Cardiac muscle cell (in vitro differentiated cells and primary cell): Measurements from ENCODE around the gene SUSD6. TPM values are rescaled to one million over a fixed set of nuclear protein-coding genes. Genes with fewer than 3 reads are reported as not detected.

ENCODE experiments used
- DNase-seq, 2 donors: peaks; one replicate each; pipeline versions ENCODE4 v3.0.0 to v3.0.0-alpha.2; 2010 to 2017; ENCODE audit warnings: low read depth in 1 of 2, low spot score in 1 of 2
- H3K27ac ChIP-seq: fragments of 200-600 bp; sonication (generic); 2 replicates; pipeline ENCODE4 v1.5.1; 2016
- H3K27me3 ChIP-seq: fragments of 200-600 bp; sonication (generic); 2 replicates; pipeline ENCODE4 v1.6.0; 2016; ENCODE audit warnings: control low read depth
- H3K36me3 ChIP-seq: fragments of 200-600 bp; sonication (generic); 2 replicates; pipeline ENCODE4 v1.5.1; 2016; ENCODE audit warnings: control low read depth
- H3K4me1 ChIP-seq: fragments of 200-600 bp; sonication (generic); 2 replicates; pipeline ENCODE4 v1.8.1; 2017; ENCODE audit warnings: low read depth, mild to moderate bottlenecking, mixed run types
- H3K4me3 ChIP-seq: fragments of 200-600 bp; sonication (generic); 2 replicates; pipeline ENCODE4 v1.5.1; 2016; ENCODE audit warnings: mild to moderate bottlenecking
- H3K9me3 ChIP-seq: fragments of 200-600 bp; sonication (generic); 2 replicates; pipeline ENCODE4 v1.5.1; 2017; ENCODE audit warnings: low read depth, mild to moderate bottlenecking, control low read depth
- polyA plus RNA-seq: library from polyadenylated mRNA; unstranded; fragments of >200 nt; fragmentation: Nextera tagmentation; extraction: Ambion mirVana; gene quantifications from 2 replicates; pipeline ENCODE4 v1.2.1, GENCODE V29; 2016
- total RNA-seq: library from RNA; depleted of rRNA; stranded (reverse); fragments of >200 nt; gene quantifications from 2 replicates; pipeline ENCODE4 v1.2.3, GENCODE V29; 2016
- TF ChIP-seq, protein P1 (sequence below): IDR thresholded peaks from 2 replicates; pipeline ENCODE4 v1.5.1; 2012; ENCODE audit warnings: low read depth, mild to moderate bottlenecking, low read length

Gene SUSD6
- total and polyA plus RNA-seq, 2 experiments from 2014 or later, result 8.7 to 12.1 TPM

- H3K4me1 ChIP-seq, result peaks cover 11% of the 10 kb centered on the region
- H3K27ac ChIP-seq, result no peak overlapping the region
- DNase-seq, result no peak
- TF ChIP-seq, protein P1, sequence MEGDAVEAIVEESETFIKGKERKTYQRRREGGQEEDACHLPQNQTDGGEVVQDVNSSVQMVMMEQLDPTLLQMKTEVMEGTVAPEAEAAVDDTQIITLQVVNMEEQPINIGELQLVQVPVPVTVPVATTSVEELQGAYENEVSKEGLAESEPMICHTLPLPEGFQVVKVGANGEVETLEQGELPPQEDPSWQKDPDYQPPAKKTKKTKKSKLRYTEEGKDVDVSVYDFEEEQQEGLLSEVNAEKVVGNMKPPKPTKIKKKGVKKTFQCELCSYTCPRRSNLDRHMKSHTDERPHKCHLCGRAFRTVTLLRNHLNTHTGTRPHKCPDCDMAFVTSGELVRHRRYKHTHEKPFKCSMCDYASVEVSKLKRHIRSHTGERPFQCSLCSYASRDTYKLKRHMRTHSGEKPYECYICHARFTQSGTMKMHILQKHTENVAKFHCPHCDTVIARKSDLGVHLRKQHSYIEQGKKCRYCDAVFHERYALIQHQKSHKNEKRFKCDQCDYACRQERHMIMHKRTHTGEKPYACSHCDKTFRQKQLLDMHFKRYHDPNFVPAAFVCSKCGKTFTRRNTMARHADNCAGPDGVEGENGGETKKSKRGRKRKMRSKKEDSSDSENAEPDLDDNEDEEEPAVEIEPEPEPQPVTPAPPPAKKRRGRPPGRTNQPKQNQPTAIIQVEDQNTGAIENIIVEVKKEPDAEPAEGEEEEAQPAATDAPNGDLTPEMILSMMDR, result no peak
- no peaks in the 10 kb centered on the region for H3K27me3 ChIP-seq
- H3K4me3 ChIP-seq, result no peak overlapping the region
- H3K9me3 ChIP-seq, result no peaks in the 10 kb centered on the region
- H3K36me3 ChIP-seq, result peaks cover 3% of the 10 kb centered on the region
Observed at GRCh38 chr14:69704319-69704718, 92.9 kb downstream of the SUSD6 start.

- H3K4me1 ChIP-seq, result peaks cover 11% of the 10 kb centered on the region
- peaks cover 5% of the 10 kb centered on the region for H3K36me3 ChIP-seq
- TF ChIP-seq, protein P1, result no peak
- no peak for DNase-seq
- H3K27ac ChIP-seq, result no peak overlapping the region
- H3K4me3 ChIP-seq, result no peak overlapping the region
- H3K9me3 ChIP-seq, result no peaks in the 10 kb centered on the region
- H3K27me3 ChIP-seq, result no peaks in the 10 kb centered on the region
Observed at GRCh38 chr14:69705706-69706105, 94.3 kb downstream of the SUSD6 start.

DNA sequence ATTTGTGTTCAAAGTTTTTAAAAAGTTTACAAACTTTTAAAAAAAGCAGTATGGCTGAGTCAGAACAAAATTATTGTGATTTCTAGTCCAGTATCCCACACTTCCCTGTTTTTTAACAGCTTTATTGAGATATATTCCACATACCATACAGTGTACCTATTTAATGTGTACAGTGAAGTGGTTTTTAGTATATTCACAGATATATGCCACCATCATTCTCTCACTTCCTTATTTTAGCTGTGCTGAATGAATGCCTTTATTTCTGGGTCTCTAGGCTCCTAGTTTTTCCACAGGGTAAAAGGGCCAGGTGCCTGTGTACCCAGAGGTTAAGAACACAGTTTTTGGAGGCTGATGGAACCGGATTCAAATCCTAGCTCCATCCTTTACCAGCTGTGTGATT is 96.7 kb downstream of the SUSD6 start:
- peaks cover 22% of the 10 kb centered on the region for H3K4me1 ChIP-seq
- no peaks in the 10 kb centered on the region for H3K9me3 ChIP-seq
- TF ChIP-seq, protein P1, result no peak
- H3K27me3 ChIP-seq, result no peaks in the 10 kb centered on the region
- no peak for DNase-seq
- H3K4me3 ChIP-seq, result no peak overlapping the region
- H3K27ac ChIP-seq, result no peak overlapping the region
- peaks cover 5% of the 10 kb centered on the region for H3K36me3 ChIP-seq

DNA sequence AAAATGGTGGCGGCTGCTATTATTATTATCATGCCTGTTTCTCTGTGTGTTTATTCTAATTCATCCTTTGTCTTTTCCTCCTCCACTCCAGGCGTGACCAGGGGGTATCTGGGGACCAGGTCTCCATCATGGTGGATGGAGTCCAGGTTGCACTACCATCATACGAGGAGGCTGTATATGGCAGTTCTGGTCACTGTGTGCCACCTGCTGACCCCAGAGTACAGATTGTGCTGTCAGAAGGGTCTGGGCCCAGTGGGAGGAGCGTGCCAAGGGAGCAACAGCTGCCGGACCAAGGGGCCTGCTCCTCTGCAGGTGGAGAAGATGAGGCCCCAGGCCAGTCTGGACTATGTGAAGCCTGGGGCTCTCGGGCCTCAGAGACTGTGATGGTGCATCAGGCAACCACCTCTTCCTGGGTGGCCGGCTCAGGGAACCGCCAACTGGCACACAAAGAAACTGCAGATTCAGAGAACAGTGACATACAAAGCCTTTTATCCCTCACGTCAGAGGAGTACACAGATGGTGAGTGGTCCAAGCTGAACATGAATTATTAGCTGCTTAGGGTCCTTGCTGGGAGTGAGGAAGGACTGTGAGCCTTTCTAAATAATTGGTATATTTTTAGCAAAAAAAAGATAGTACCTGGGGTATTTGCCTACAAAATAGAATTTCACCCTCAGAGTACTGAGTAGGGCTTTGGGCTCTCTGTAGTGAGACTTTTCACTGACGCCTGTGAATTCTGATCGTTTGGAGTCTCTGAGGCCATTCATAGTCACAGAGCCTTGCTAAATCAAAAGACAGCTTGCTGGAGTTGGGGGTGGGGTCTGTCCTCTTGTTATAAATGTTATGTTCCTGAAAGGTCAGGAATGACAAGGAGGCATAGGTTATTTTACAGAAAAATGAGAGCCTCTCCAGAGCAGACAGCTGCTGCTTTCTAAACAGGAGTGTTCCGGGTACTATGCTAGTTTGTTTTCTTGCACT is 97.5 kb downstream of the SUSD6 start:
- peaks cover 5% of the 10 kb centered on the region for H3K36me3 ChIP-seq
- DNase-seq, result peak in 1 of 2 donors; percentile 30
- H3K27ac ChIP-seq, result no peak overlapping the region
- no peaks in the 10 kb centered on the region for H3K27me3 ChIP-seq
- no peaks in the 10 kb centered on the region for H3K9me3 ChIP-seq
- H3K4me3 ChIP-seq, result no peak overlapping the region
- TF ChIP-seq, protein P1, result peak; percentile 29
- peaks cover 31% of the 10 kb centered on the region for H3K4me1 ChIP-seq

- TF ChIP-seq, protein P1, result no peak
- no peak for DNase-seq
- Histone ChIP-seq H3K9me3 (no peaks in the 10 kb centered on the region), H3K4me1 (peaks cover 37% of the 10 kb centered on the region), H3K36me3 (peaks cover 5% of the 10 kb centered on the region), H3K27ac (no peak overlapping the region), H3K4me3 (no peak overlapping the region), H3K27me3 (no peaks in the 10 kb centered on the region)
Observed at GRCh38 chr14:69710378-69710777, 99.0 kb downstream of the SUSD6 start.
